Fibroblast of lung (primary cell): ENCODE results near the gene UBE3C.
"Not testable (repeated sequence)": the region's sequence is repeated elsewhere in the genome, so short reads cannot be mapped to it uniquely, and the experiment has no call there.

Experiments
- CTCF ChIP-seq, 2 donors: IDR thresholded peaks in 1 of 2; conservative IDR thresholded peaks in 1 of 2; 1 replicate in 1 of 2; 2 replicates in 1 of 2; pipeline ENCODE4 v1.5.1; 2011 to 2012; ENCODE audit warnings: low read length in 2 of 2, control low read depth in 1 of 2, inconsistent platforms in 1 of 2, low read depth in 1 of 2, mild to moderate bottlenecking in 1 of 2
- EZH2 ChIP-seq: IDR thresholded peaks from 2 replicates; pipeline ENCODE4 v1.5.1; 2012; ENCODE audit warnings: low read length, control low read depth, mild to moderate bottlenecking; ENCODE audit errors: missing control alignments

DNA sequence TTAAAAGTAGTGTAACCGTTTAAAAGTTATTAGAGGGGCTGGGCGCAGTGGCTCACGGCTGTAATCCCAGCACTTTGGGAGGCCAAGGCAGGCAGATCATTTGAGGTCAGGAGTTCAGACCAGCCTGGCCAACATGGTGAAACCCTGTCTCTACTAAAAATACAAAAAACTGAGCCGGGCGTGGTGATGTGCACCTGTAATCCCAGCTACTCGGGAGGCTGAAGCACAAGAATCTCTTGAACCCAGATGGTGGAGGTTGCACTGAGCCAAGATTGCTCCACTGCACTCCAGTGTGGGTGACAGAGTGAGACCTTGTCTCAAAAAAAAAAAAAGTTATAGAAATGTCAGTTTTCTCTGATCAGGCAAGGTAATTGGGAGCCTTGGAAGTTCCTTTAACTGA lies 113.1 kb downstream of the UBE3C start:
- TF ChIP-seq CTCF (conservative IDR thresholded peaks at IDR 0.05 in 1 of 2, IDR thresholded peaks at IDR 0.05 in 1 of 2; ENCODE audit: low read depth in 1 of 2, low read length in 2 of 2); EZH2: not testable (repeated sequence)
